ENCODE data around the gene ZNF180.

Gene ZNF180

GRCh38 chr19:44447916-44448674, 52.2 kb downstream of the ZNF180 start, which contains the start of gene ZNF229:
Gene ZNF229 (minus strand): TSS chr19:44448472. CDS start chr19:44442847, 5,625 bp downstream.
- Histone ChIP-seq H3K4me3 (ENCODE audit: insufficient read depth, low read length, poor library complexity, severe bottlenecking) (no peak within 1 kb of the TSS), H3F3A (ENCODE audit: insufficient read depth) (no peaks in the 10 kb centered on the region), H3K9ac (ENCODE audit: low read length) (no peak within 1 kb of the TSS), H2AFZ (ENCODE audit: low read depth, low read length, severe bottlenecking) (no peak within 1 kb of the TSS), H3K9me2 (replicated peaks; ENCODE audit: insufficient read depth, low read length) (no peaks in the 10 kb centered on the region), H3K4me2 (ENCODE audit: low read depth, low read length, poor library complexity, severe bottlenecking) (no peak within 1 kb of the TSS), H3K36me3 (ENCODE audit: low read length) (no peaks in the 10 kb centered on the region), H3K9me3 (ENCODE audit: insufficient read depth, low read length) (0 out of 2 replicates have a peak, but pooled peaks cover 9% of the 10 kb centered on the region), H4K20me1 (ENCODE audit: low read depth, low read length) (no peaks in the 10 kb centered on the region), H3K79me2 (ENCODE audit: insufficient read depth, low read length) (no peaks in the 10 kb centered on the region), H3K27ac (ENCODE audit: low read depth, low read length) (no peak within 1 kb of the TSS), H3K27me3 (ENCODE audit: low read length) (no peaks in the 10 kb centered on the region)
- TF ChIP-seq EZH2phosphoT487 (conservative IDR thresholded peaks at IDR 0.05; ENCODE audit: low read length): no peak
- TF ChIP-seq CTCF (IDR thresholded peaks at IDR 0.05; ENCODE audit: insufficient read depth, low read length, poor library complexity, severe bottlenecking): no peak

GRCh38 chr19:44438441-44438840, 61.9 kb downstream of the ZNF180 start:
- H3K79me2 ChIP-seq (ENCODE audit: insufficient read depth, low read length): no peaks in the 10 kb centered on the region
- no peaks in the 10 kb centered on the region for H3F3A ChIP-seq (ENCODE audit: insufficient read depth)
- H3K9me3 ChIP-seq (ENCODE audit: insufficient read depth, low read length): no peaks in the 10 kb centered on the region
- H3K9me2 ChIP-seq (replicated peaks; ENCODE audit: insufficient read depth, low read length): no peaks in the 10 kb centered on the region
- H3K27me3 ChIP-seq (ENCODE audit: low read length): no peaks in the 10 kb centered on the region
- H3K4me2 ChIP-seq (ENCODE audit: low read depth, low read length, poor library complexity, severe bottlenecking): no peak overlapping the region
- no peak overlapping the region for H3K27ac ChIP-seq (ENCODE audit: low read depth, low read length)
- no peak overlapping the region for H2AFZ ChIP-seq (ENCODE audit: low read depth, low read length, severe bottlenecking)
- no peaks in the 10 kb centered on the region for H3K36me3 ChIP-seq (ENCODE audit: low read length)
- no peak for TF ChIP-seq CTCF (IDR thresholded peaks at IDR 0.05; ENCODE audit: insufficient read depth, low read length, poor library complexity, severe bottlenecking)
- no peak for TF ChIP-seq EZH2phosphoT487 (conservative IDR thresholded peaks at IDR 0.05; ENCODE audit: low read length)
- H3K9ac ChIP-seq (ENCODE audit: low read length): no peak overlapping the region
- no peaks in the 10 kb centered on the region for H4K20me1 ChIP-seq (ENCODE audit: low read depth, low read length)
- no peak overlapping the region for H3K4me3 ChIP-seq (ENCODE audit: insufficient read depth, low read length, poor library complexity, severe bottlenecking)

GRCh38 chr19:44435441-44435840, 64.9 kb downstream of the ZNF180 start:
- no peak overlapping the region for H2AFZ ChIP-seq (ENCODE audit: low read depth, low read length, severe bottlenecking)
- no peak overlapping the region for H3K4me2 ChIP-seq (ENCODE audit: low read depth, low read length, poor library complexity, severe bottlenecking)
- H3K27ac ChIP-seq (ENCODE audit: low read depth, low read length): no peak overlapping the region
- no peaks in the 10 kb centered on the region for H3K79me2 ChIP-seq (ENCODE audit: insufficient read depth, low read length)
- no peaks in the 10 kb centered on the region for H3F3A ChIP-seq (ENCODE audit: insufficient read depth)
- peaks cover 5% of the 10 kb centered on the region; the same call in 1 of the 2 replicates for H3K9me3 ChIP-seq (ENCODE audit: insufficient read depth, low read length)
- no peak overlapping the region for H3K4me3 ChIP-seq (ENCODE audit: insufficient read depth, low read length, poor library complexity, severe bottlenecking)
- H3K27me3 ChIP-seq (ENCODE audit: low read length): no peaks in the 10 kb centered on the region
- no peaks in the 10 kb centered on the region for H3K36me3 ChIP-seq (ENCODE audit: low read length)
- no peaks in the 10 kb centered on the region for H3K9me2 ChIP-seq (replicated peaks; ENCODE audit: insufficient read depth, low read length)
- no peaks in the 10 kb centered on the region for H4K20me1 ChIP-seq (ENCODE audit: low read depth, low read length)
- TF ChIP-seq CTCF (IDR thresholded peaks at IDR 0.05; ENCODE audit: insufficient read depth, low read length, poor library complexity, severe bottlenecking) (no peak), EZH2phosphoT487 (conservative IDR thresholded peaks at IDR 0.05; ENCODE audit: low read length) (no peak)
- H3K9ac ChIP-seq (ENCODE audit: low read length): no peak overlapping the region
